Measurements from ENCODE around the gene ATRX.
"Not testable (repeated sequence)": the region's sequence is repeated elsewhere in the genome, so short reads cannot be mapped to it uniquely, and the experiment has no call there.

The ATRX gene

GRCh38 chrX:77691916-77692315, 94.1 kb downstream of the ATRX start:
- no peak overlapping the region for H3K27ac ChIP-seq
- no peak overlapping the region for H3K4me3 ChIP-seq
- no peak for DNase-seq (ENCODE audit: low spot score)
- no peak for TF ChIP-seq CTCF (IDR thresholded peaks at IDR 0.05)

- no peak for DNase-seq (ENCODE audit: low spot score)
- H3K27ac ChIP-seq: no peak overlapping the region
- TF ChIP-seq CTCF (IDR thresholded peaks at IDR 0.05): no peak
- no peak overlapping the region for H3K4me3 ChIP-seq
Observed at GRCh38 chrX:77689376-77689775, 96.6 kb downstream of the ATRX start.

GRCh38 chrX:77685683-77686082, 100.3 kb downstream of the ATRX start:
- DNase-seq (ENCODE audit: low spot score); H3K27ac ChIP-seq; H3K4me3 ChIP-seq: not testable (repeated sequence)

GRCh38 chrX:77679144-77679543, 106.9 kb downstream of the ATRX start:
- no peak for DNase-seq (ENCODE audit: low spot score)
- TF ChIP-seq CTCF (IDR thresholded peaks at IDR 0.05): no peak
- Histone ChIP-seq H3K4me3 (no peak overlapping the region), H3K27ac (no peak overlapping the region)

- Histone ChIP-seq H3K4me3 (no peak overlapping the region), H3K27ac (no peak overlapping the region)
- no peak for TF ChIP-seq CTCF (IDR thresholded peaks at IDR 0.05)
- no peak for DNase-seq (ENCODE audit: low spot score)
Observed at GRCh38 chrX:77675986-77676385, 110.0 kb downstream of the ATRX start.

GRCh38 chrX:77668391-77669237, 117.4 kb downstream of the ATRX start:
- Histone ChIP-seq H3K4me3 (no peak overlapping the region), H3K27ac (no peak overlapping the region)
- no peak for DNase-seq (ENCODE audit: low spot score)
- TF ChIP-seq CTCF (IDR thresholded peaks at IDR 0.05): no peak

- no peak for DNase-seq (ENCODE audit: low spot score)
- no peak for TF ChIP-seq CTCF (IDR thresholded peaks at IDR 0.05)
- Histone ChIP-seq H3K4me3 (no peak overlapping the region), H3K27ac (no peak overlapping the region)
Observed at GRCh38 chrX:77658886-77659285, 127.1 kb downstream of the ATRX start.
